Glutamatergic neuron (in vitro differentiated cells): ENCODE data around the gene STIM2. TPM values are rescaled to one million over a fixed set of nuclear protein-coding genes. Genes with fewer than 3 reads are reported as not detected.
A peak's percentile ranks its signal among the peaks of the same experiment; 100 is the strongest.

Experiments used
- DNase-seq: peaks from one replicate; pipeline ENCODE4 v3.0.0; 2022
- H3K27ac Mint-ChIP-seq: one replicate; pipeline ENCODE4 v1.8.0; 2020; ENCODE audit warnings: mild to moderate bottlenecking, mixed read lengths, inconsistent platforms; ENCODE audit not compliant: unreplicated experiment
- H3K27me3 Mint-ChIP-seq: one replicate; pipeline ENCODE4 v1.8.0; 2020; ENCODE audit warnings: mild to moderate bottlenecking, moderate library complexity, mixed read lengths, inconsistent platforms; ENCODE audit not compliant: unreplicated experiment
- H3K36me3 Mint-ChIP-seq: one replicate; pipeline ENCODE4 v1.8.0; 2020; ENCODE audit warnings: mild to moderate bottlenecking, mixed read lengths, inconsistent platforms; ENCODE audit not compliant: unreplicated experiment
- H3K4me1 Mint-ChIP-seq: one replicate; pipeline ENCODE4 v1.8.0; 2020; ENCODE audit warnings: mild to moderate bottlenecking, low read depth, mixed read lengths, inconsistent platforms; ENCODE audit not compliant: unreplicated experiment
- H3K4me3 Mint-ChIP-seq: one replicate; pipeline ENCODE4 v1.8.0; 2020; ENCODE audit warnings: mild to moderate bottlenecking, mixed read lengths, inconsistent platforms; ENCODE audit not compliant: unreplicated experiment
- H3K9me3 Mint-ChIP-seq: one replicate; pipeline ENCODE4 v1.8.0; 2020; ENCODE audit warnings: mild to moderate bottlenecking, moderate library complexity, mixed read lengths, inconsistent platforms; ENCODE audit not compliant: unreplicated experiment
- total RNA-seq: library from RNA; stranded (reverse); fragmentation: NEBNext Ultra II Directional; extraction: Animal tissue kit (Norgen Biotek cat#: 25700); gene quantifications from one replicate; pipeline ENCODE4 v1.2.1, GENCODE V29; 2021; ENCODE audit not compliant: unreplicated experiment
- TF ChIP-seq, protein P1 (sequence below): fragments of 200-600 bp; sonication (generic); IDR thresholded peaks from one replicate; pipeline ENCODE4 v1.5.0; 2021; ENCODE audit not compliant: partially characterized antibody, unreplicated experiment

The STIM2 gene
- total RNA-seq, 1 donor from 2014 or later = 28.2 TPM

DNA sequence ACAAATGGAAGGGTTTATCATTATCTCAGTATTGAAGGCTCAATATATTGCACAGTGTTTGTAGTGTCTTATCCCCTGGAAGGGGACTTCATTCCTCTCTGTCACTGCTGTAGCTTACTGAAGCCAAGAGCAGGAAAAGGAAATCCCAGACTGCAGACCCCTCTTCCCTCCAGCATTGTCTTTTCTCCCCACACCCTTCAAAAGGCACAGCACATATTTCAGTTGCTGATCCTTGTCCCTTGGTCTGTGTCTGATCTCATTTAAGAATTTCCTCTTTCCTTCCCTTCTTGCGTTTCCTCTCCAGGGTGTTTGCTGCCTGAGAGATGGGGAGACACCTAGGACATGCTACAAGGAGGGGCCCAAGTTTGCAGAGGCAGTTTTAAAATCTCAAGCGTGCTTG, 40.1 kb downstream of the STIM2 start:
- Mint-ChIP-seq H3K36me3 (no peaks in the 10 kb centered on the region), H3K4me1 (peaks cover 32% of the 10 kb centered on the region), H3K27ac (peak overlapping the region; percentile 60), H3K9me3 (no peaks in the 10 kb centered on the region), H3K4me3 (no peak overlapping the region), H3K27me3 (no peaks in the 10 kb centered on the region)
- no peak for DNase-seq
- TF ChIP-seq, protein P1, sequence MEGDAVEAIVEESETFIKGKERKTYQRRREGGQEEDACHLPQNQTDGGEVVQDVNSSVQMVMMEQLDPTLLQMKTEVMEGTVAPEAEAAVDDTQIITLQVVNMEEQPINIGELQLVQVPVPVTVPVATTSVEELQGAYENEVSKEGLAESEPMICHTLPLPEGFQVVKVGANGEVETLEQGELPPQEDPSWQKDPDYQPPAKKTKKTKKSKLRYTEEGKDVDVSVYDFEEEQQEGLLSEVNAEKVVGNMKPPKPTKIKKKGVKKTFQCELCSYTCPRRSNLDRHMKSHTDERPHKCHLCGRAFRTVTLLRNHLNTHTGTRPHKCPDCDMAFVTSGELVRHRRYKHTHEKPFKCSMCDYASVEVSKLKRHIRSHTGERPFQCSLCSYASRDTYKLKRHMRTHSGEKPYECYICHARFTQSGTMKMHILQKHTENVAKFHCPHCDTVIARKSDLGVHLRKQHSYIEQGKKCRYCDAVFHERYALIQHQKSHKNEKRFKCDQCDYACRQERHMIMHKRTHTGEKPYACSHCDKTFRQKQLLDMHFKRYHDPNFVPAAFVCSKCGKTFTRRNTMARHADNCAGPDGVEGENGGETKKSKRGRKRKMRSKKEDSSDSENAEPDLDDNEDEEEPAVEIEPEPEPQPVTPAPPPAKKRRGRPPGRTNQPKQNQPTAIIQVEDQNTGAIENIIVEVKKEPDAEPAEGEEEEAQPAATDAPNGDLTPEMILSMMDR = no peak

DNA sequence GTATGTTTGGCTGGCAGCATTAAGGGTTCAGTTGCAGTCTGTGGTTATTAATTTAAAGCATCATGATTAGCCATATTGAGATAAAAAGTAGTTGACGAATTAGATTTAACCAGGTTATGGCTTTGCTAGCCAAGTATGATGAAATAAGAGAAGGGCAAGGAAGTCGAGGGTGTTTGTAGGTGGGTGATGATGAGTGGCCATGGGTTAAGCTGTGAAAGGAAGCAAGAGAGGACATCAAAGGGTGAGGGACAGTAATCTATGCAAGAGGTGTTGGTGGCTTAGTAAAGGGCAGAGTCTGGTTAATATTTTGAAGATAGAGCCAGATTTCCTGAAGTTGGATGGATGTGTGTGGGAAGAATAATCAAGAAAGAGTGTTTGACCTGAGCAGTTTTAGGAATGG, 44.5 kb downstream of the STIM2 start:
- no peak overlapping the region for H3K4me3 Mint-ChIP-seq
- no peaks in the 10 kb centered on the region for H3K9me3 Mint-ChIP-seq
- no peaks in the 10 kb centered on the region for H3K27me3 Mint-ChIP-seq
- TF ChIP-seq, protein P1 = no peak
- no peak for DNase-seq
- no peaks in the 10 kb centered on the region for H3K36me3 Mint-ChIP-seq
- H3K4me1 Mint-ChIP-seq = peaks cover 30% of the 10 kb centered on the region
- H3K27ac Mint-ChIP-seq = peak overlapping the region; percentile 7

DNA sequence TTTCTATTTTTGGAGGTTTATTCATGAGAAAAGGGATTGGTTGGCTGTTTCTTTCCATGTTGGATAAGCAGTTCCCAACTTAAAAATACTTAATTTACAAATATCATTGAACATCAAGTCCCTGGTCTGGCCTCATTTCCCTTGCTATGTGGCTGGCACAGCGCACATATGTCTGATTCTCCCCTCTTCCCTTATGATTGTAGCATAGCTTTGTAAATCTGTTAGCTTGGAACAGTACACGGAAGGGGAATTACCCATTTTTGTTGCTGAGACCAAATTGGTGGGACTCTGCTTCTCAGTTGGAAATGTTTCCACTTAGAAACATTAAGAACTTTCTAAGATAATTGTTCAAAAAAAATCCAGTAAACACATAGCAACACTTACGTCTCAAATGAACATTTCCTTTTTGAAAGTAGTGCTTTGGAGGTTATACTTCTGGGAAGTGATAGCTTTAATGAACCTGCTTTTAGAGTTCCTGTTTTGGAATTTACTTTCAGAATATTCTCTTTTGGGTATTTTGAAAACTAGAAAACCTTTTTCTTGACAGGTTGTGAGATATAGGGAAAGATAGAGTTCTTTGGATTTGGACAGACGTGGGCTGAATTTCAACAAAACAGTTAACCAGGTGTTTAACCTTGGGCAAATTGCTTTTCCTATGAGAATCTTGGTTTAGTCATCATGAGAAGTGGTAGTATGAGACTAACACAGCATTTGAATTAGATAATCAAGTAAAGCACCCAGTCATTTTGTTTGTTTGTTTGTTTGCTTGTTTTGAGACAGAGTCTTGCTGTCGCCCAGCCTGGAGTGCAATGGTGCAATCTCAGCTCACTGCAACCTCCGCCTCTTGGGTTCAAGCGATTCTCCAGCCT, 47.3 kb downstream of the STIM2 start:
- Mint-ChIP-seq H3K9me3 (no peaks in the 10 kb centered on the region), H3K27ac (no peak overlapping the region), H3K4me3 (no peak overlapping the region), H3K27me3 (no peaks in the 10 kb centered on the region), H3K4me1 (peaks cover 22% of the 10 kb centered on the region), H3K36me3 (no peaks in the 10 kb centered on the region)
- no peak for DNase-seq
- TF ChIP-seq, protein P1 = no peak

DNA sequence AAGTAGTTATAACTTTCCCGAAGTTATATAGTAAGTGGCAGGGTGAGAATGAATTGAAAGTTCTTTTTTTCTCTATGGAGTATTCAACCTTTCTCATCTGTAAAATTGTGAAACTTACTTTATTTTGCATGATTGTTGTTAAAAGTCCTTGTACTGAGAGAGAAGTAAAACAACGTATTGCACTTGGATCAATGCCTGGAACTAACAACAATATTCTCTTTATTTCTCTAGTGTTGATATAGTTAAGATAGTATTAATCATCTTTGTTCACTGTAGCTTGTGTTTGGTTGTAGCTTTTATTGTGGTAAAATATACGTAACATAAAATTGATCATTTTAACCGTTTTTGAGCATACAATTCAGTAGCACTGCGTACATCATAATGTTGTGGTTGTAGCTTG, 48.7 kb downstream of the STIM2 start:
- no peak overlapping the region for H3K27ac Mint-ChIP-seq
- DNase-seq = no peak
- peaks cover 16% of the 10 kb centered on the region for H3K4me1 Mint-ChIP-seq
- TF ChIP-seq, protein P1 = no peak
- H3K36me3 Mint-ChIP-seq = no peaks in the 10 kb centered on the region
- no peaks in the 10 kb centered on the region for H3K9me3 Mint-ChIP-seq
- no peaks in the 10 kb centered on the region for H3K27me3 Mint-ChIP-seq
- no peak overlapping the region for H3K4me3 Mint-ChIP-seq

DNA sequence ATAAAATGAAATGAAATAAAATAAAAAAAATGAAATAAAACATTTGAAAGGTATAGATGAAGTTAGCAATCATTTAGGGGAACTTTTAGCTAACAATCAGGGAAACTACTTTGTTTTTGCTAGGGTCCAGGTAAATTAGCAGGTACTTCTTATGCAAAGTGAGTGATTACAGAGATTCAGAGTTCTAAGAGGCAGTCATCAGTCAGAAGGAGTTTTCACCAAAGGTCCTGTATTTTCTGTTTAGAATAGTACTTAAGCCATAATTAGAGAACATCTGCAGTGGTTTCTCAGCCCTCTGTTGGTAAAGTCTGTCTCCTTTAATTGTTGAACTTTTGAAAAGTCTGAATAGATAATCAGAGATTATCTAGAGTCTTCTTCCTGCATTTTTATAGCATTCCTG, 50.6 kb downstream of the STIM2 start:
- TF ChIP-seq, protein P1 = no peak
- Mint-ChIP-seq H3K4me3 (no peak overlapping the region), H3K36me3 (no peaks in the 10 kb centered on the region), H3K27me3 (no peaks in the 10 kb centered on the region), H3K9me3 (no peaks in the 10 kb centered on the region), H3K4me1 (peaks cover 11% of the 10 kb centered on the region), H3K27ac (no peak overlapping the region)
- no peak for DNase-seq
